ENCODE results near the gene ANO3.

GRCh38 chr11:26467506-26467905 lies 135.6 kb downstream of the ANO3 start:
- TF ChIP-seq, protein P1, sequence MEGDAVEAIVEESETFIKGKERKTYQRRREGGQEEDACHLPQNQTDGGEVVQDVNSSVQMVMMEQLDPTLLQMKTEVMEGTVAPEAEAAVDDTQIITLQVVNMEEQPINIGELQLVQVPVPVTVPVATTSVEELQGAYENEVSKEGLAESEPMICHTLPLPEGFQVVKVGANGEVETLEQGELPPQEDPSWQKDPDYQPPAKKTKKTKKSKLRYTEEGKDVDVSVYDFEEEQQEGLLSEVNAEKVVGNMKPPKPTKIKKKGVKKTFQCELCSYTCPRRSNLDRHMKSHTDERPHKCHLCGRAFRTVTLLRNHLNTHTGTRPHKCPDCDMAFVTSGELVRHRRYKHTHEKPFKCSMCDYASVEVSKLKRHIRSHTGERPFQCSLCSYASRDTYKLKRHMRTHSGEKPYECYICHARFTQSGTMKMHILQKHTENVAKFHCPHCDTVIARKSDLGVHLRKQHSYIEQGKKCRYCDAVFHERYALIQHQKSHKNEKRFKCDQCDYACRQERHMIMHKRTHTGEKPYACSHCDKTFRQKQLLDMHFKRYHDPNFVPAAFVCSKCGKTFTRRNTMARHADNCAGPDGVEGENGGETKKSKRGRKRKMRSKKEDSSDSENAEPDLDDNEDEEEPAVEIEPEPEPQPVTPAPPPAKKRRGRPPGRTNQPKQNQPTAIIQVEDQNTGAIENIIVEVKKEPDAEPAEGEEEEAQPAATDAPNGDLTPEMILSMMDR (conservative IDR thresholded peaks at IDR 0.05), result no peak
- TF ChIP-seq EZH2 (IDR thresholded peaks at IDR 0.05; ENCODE audit: low read depth), result no peak

Measured in PC-9 (cell line).